ENCODE data around the gene DPYD. TPM values are rescaled to one million over a fixed set of nuclear protein-coding genes. Genes with fewer than 3 reads are reported as not detected.
A peak's percentile ranks its signal among the peaks of the same experiment; 100 is the strongest.

The DPYD gene
- total RNA-seq, 1 experiment from 2014 or later: 7.0 TPM

DNA sequence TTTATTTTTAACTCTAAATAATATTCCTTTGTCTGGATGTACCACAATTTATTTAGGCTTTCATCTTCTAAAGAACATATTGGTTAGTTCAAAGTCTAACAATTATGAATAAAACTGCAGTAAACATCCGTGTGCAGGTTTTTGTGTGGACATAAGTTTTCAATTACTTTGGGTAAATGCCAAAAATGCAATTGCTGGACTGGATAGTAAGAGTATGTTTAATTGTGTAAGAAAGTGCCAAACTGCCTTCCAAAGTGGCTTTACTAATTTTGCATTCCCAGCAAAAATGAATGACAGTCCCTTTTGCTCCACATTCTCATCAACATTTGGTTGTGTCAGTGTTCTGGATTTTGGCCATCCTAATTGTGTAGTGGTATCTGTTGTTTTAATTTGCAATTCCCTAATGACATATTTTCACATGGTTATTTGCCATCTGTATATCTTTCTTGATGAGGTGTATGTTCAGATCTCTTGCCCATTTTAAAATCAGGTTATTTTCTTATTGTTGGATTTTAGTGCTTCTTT is 113.8 kb downstream of the DPYD start:
- no peak for DNase-seq
- Mint-ChIP-seq H3K9me3 (ENCODE audit: unreplicated experiment) (peaks cover 23% of the 10 kb centered on the region), H3K27me3 (ENCODE audit: insufficient read depth, unreplicated experiment) (no peaks in the 10 kb centered on the region), H3K4me3 (ENCODE audit: unreplicated experiment) (no peak overlapping the region), H3K36me3 (ENCODE audit: insufficient read depth, unreplicated experiment) (no peaks in the 10 kb centered on the region), H3K4me1 (ENCODE audit: low read depth, unreplicated experiment) (peaks cover 7% of the 10 kb centered on the region), H3K27ac (ENCODE audit: unreplicated experiment) (no peak overlapping the region)
- ChIA-PET POLR2A (no interaction called here), CTCF (no interaction called here)
- Histone ChIP-seq H3K9me3 (no peaks in the 10 kb centered on the region), H3K36me3 (ENCODE audit: control insufficient read depth, insufficient read depth, low read length) (no peaks in the 10 kb centered on the region), H3K4me1 (no peaks in the 10 kb centered on the region), H3K4me3 (ENCODE audit: low read depth, low read length) (no peak overlapping the region), H3K27me3 (replicated peaks; ENCODE audit: control insufficient read depth, insufficient read depth, low read length) (no peaks in the 10 kb centered on the region)
- TF ChIP-seq CTCF (IDR thresholded peaks at IDR 0.05; ENCODE audit: insufficient read depth in 1 of 2, low read depth in 1 of 2, low read length in 1 of 2, severe bottlenecking in 1 of 2, unreplicated experiment in 1 of 2): no peak
- intact Hi-C loops (cut with micrococcal nuclease; ENCODE audit: unreplicated experiment): no loop called here
- BruUV-seq (replicated peaks): no TSS peak

GRCh38 chr1:97806326-97806725 is 114.5 kb downstream of the DPYD start:
- Histone ChIP-seq H3K36me3 (ENCODE audit: control insufficient read depth, insufficient read depth, low read length) (no peaks in the 10 kb centered on the region), H3K4me3 (ENCODE audit: low read depth, low read length) (no peak overlapping the region), H3K27me3 (replicated peaks; ENCODE audit: control insufficient read depth, insufficient read depth, low read length) (no peaks in the 10 kb centered on the region), H3K4me1 (no peaks in the 10 kb centered on the region), H3K9me3 (no peaks in the 10 kb centered on the region)
- Mint-ChIP-seq H3K36me3 (ENCODE audit: insufficient read depth, unreplicated experiment) (no peaks in the 10 kb centered on the region), H3K27me3 (ENCODE audit: insufficient read depth, unreplicated experiment) (no peaks in the 10 kb centered on the region), H3K27ac (ENCODE audit: unreplicated experiment) (no peak overlapping the region), H3K9me3 (ENCODE audit: unreplicated experiment) (peaks cover 22% of the 10 kb centered on the region), H3K4me1 (ENCODE audit: low read depth, unreplicated experiment) (peaks cover 7% of the 10 kb centered on the region), H3K4me3 (ENCODE audit: unreplicated experiment) (no peak overlapping the region)
- intact Hi-C loops (cut with micrococcal nuclease; ENCODE audit: unreplicated experiment): no loop called here
- ChIA-PET POLR2A (no interaction called here), CTCF (no interaction called here)
- DNase-seq: no peak
- BruUV-seq (replicated peaks): no TSS peak
- TF ChIP-seq CTCF (IDR thresholded peaks at IDR 0.05; ENCODE audit: insufficient read depth in 1 of 2, low read depth in 1 of 2, low read length in 1 of 2, severe bottlenecking in 1 of 2, unreplicated experiment in 1 of 2): no peak

DNA sequence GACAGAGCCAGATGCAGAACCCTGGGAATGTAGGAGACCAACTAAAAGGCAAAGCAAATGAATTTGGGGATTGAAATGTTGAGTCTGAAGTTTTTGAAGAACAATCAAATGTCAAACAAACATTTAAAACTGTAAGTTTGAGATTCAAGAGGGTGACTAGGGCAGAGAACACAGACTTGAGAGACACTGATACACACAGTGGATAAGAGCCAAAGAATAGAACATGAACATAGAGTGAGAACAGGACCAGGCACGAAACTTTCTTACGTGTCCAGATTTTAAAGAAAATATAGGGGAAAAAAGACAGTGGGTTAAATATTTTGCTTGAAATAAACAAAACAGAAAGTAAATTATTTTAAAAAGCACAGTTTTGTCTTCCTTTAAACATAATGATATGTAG is 115.7 kb downstream of the DPYD start:
- ChIA-PET POLR2A (no interaction called here), CTCF (no interaction called here)
- no peaks in the 10 kb centered on the region for H3K4me1 ChIP-seq
- intact Hi-C loops (cut with micrococcal nuclease; ENCODE audit: unreplicated experiment): no loop called here
- H3K9me3 ChIP-seq: no peaks in the 10 kb centered on the region
- H3K4me3 ChIP-seq (ENCODE audit: low read depth, low read length): no peak overlapping the region
- Mint-ChIP-seq H3K27me3 (ENCODE audit: insufficient read depth, unreplicated experiment) (no peaks in the 10 kb centered on the region), H3K27ac (ENCODE audit: unreplicated experiment) (peak overlapping the region; percentile 27), H3K4me3 (ENCODE audit: unreplicated experiment) (no peak overlapping the region), H3K9me3 (ENCODE audit: unreplicated experiment) (peaks cover 16% of the 10 kb centered on the region), H3K4me1 (ENCODE audit: low read depth, unreplicated experiment) (peaks cover 7% of the 10 kb centered on the region), H3K36me3 (ENCODE audit: insufficient read depth, unreplicated experiment) (no peaks in the 10 kb centered on the region)
- no peak for TF ChIP-seq CTCF (IDR thresholded peaks at IDR 0.05; ENCODE audit: insufficient read depth in 1 of 2, low read depth in 1 of 2, low read length in 1 of 2, severe bottlenecking in 1 of 2, unreplicated experiment in 1 of 2)
- no peak for DNase-seq
- no TSS peak for BruUV-seq (replicated peaks)
- H3K27me3 ChIP-seq (replicated peaks; ENCODE audit: control insufficient read depth, insufficient read depth, low read length): no peaks in the 10 kb centered on the region
- H3K36me3 ChIP-seq (ENCODE audit: control insufficient read depth, insufficient read depth, low read length): no peaks in the 10 kb centered on the region
